ENCODE data around the gene FAM83G. TPM values are rescaled to one million over a fixed set of nuclear protein-coding genes. Genes with fewer than 3 reads are reported as not detected.
A peak's percentile ranks its signal among the peaks of the same experiment; 100 is the strongest.

The FAM83G gene
- total and polyA plus RNA-seq, 2 experiments from 2014 or later: 7.6 to 44.5 TPM

GRCh38 chr17:18921485-18921884 lies 83.1 kb downstream of the FAM83G start:
- H4K20me1 ChIP-seq (replicated peaks; ENCODE audit: insufficient read depth): no peaks in the 10 kb centered on the region; the same call in none of the 2 replicates
- no peaks in the 10 kb centered on the region for H3K27me3 ChIP-seq (ENCODE audit: insufficient read depth)
- H3F3A ChIP-seq (replicated peaks; ENCODE audit: low read depth): no peaks in the 10 kb centered on the region
- H2AFZ ChIP-seq: no peak overlapping the region
- no peak overlapping the region for H3K4me3 ChIP-seq
- H3K79me2 ChIP-seq (replicated peaks; ENCODE audit: insufficient read depth): peaks cover 31% of the 10 kb centered on the region
- H3K4me1 Mint-ChIP-seq: peaks cover 5% of the 10 kb centered on the region; the same call in 2 of the 3 replicates
- DNase-seq (ENCODE audit: low spot score) (no peak), ATAC-seq (no peak)
- no peaks in the 10 kb centered on the region for H3K27me3 Mint-ChIP-seq (ENCODE audit: insufficient read depth, low read depth, poor library complexity)
- H3K27ac ChIP-seq (ENCODE audit: low read depth): peak overlapping the region; percentile 61; the same call in 1 of the 2 replicates
- H3K9me3 Mint-ChIP-seq: no peaks in the 10 kb centered on the region
- H3K9me2 ChIP-seq (ENCODE audit: insufficient read depth): no peaks in the 10 kb centered on the region
- no peak overlapping the region for H3K27ac Mint-ChIP-seq
- peaks cover 6% of the 10 kb centered on the region; the same call in 1 of the 2 replicates for H3K4me1 ChIP-seq (ENCODE audit: insufficient read depth)
- H3K36me3 ChIP-seq (ENCODE audit: insufficient read depth): no peaks in the 10 kb centered on the region; the same call in 1 of the 2 replicates
- H3K4me3 Mint-ChIP-seq: no peak overlapping the region
- H3K4me2 ChIP-seq: no peak overlapping the region
- H3K36me3 Mint-ChIP-seq (ENCODE audit: low read depth): peaks cover 35% of the 10 kb centered on the region
- no peak for TF ChIP-seq CREB1 (CRISPR knock-in tag; IDR thresholded peaks at IDR 0.05; ENCODE audit: low read depth)
- TF ChIP-seq JUNB (IDR thresholded peaks at IDR 0.05; ENCODE audit: unreplicated experiment): no peak
- TF ChIP-seq POLR2AphosphoS5 (IDR thresholded peaks at IDR 0.05; ENCODE audit: low read depth): no peak
- TF ChIP-seq REST (IDR thresholded peaks at IDR 0.05; ENCODE audit: unreplicated experiment): no peak
- TF ChIP-seq EZH2phosphoT487 (IDR thresholded peaks at IDR 0.05; ENCODE audit: unreplicated experiment): no peak
- TF ChIP-seq CTCF (conservative IDR thresholded peaks at IDR 0.05; ENCODE audit: low read depth in 2 of 2): no peak
- TF ChIP-seq, protein P1, sequence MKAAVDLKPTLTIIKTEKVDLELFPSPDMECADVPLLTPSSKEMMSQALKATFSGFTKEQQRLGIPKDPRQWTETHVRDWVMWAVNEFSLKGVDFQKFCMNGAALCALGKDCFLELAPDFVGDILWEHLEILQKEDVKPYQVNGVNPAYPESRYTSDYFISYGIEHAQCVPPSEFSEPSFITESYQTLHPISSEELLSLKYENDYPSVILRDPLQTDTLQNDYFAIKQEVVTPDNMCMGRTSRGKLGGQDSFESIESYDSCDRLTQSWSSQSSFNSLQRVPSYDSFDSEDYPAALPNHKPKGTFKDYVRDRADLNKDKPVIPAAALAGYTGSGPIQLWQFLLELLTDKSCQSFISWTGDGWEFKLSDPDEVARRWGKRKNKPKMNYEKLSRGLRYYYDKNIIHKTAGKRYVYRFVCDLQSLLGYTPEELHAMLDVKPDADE (IDR thresholded peaks at IDR 0.05): no peak
- TF ChIP-seq, protein P2, sequence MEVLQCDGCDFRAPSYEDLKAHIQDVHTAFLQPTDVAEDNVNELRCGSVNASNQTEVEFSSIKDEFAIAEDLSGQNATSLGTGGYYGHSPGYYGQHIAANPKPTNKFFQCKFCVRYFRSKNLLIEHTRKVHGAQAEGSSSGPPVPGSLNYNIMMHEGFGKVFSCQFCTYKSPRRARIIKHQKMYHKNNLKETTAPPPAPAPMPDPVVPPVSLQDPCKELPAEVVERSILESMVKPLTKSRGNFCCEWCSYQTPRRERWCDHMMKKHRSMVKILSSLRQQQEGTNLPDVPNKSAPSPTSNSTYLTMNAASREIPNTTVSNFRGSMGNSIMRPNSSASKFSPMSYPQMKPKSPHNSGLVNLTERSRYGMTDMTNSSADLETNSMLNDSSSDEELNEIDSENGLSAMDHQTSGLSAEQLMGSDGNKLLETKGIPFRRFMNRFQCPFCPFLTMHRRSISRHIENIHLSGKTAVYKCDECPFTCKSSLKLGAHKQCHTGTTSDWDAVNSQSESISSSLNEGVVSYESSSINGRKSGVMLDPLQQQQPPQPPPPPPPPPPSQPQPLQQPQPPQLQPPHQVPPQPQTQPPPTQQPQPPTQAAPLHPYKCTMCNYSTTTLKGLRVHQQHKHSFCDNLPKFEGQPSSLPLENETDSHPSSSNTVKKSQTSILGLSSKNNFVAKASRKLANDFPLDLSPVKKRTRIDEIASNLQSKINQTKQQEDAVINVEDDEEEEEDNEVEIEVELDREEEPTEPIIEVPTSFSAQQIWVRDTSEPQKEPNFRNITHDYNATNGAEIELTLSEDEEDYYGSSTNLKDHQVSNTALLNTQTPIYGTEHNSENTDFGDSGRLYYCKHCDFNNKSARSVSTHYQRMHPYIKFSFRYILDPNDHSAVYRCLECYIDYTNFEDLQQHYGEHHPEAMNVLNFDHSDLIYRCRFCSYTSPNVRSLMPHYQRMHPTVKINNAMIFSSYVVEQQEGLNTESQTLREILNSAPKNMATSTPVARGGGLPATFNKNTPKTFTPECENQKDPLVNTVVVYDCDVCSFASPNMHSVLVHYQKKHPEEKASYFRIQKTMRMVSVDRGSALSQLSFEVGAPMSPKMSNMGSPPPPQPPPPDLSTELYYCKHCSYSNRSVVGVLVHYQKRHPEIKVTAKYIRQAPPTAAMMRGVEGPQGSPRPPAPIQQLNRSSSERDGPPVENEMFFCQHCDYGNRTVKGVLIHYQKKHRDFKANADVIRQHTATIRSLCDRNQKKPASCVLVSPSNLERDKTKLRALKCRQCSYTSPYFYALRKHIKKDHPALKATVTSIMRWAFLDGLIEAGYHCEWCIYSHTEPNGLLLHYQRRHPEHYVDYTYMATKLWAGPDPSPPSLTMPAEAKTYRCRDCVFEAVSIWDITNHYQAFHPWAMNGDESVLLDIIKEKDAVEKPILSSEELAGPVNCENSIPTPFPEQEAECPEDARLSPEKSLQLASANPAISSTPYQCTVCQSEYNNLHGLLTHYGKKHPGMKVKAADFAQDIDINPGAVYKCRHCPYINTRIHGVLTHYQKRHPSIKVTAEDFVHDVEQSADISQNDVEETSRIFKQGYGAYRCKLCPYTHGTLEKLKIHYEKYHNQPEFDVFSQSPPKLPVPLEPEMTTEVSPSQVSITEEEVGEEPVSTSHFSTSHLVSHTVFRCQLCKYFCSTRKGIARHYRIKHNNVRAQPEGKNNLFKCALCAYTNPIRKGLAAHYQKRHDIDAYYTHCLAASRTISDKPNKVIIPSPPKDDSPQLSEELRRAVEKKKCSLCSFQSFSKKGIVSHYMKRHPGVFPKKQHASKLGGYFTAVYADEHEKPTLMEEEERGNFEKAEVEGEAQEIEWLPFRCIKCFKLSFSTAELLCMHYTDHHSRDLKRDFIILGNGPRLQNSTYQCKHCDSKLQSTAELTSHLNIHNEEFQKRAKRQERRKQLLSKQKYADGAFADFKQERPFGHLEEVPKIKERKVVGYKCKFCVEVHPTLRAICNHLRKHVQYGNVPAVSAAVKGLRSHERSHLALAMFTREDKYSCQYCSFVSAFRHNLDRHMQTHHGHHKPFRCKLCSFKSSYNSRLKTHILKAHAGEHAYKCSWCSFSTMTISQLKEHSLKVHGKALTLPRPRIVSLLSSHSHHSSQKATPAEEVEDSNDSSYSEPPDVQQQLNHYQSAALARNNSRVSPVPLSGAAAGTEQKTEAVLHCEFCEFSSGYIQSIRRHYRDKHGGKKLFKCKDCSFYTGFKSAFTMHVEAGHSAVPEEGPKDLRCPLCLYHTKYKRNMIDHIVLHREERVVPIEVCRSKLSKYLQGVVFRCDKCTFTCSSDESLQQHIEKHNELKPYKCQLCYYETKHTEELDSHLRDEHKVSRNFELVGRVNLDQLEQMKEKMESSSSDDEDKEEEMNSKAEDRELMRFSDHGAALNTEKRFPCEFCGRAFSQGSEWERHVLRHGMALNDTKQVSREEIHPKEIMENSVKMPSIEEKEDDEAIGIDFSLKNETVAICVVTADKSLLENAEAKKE (CRISPR knock-in tag; IDR thresholded peaks at IDR 0.05): no peak
- TF ChIP-seq ZNF114 (CRISPR knock-in tag; IDR thresholded peaks at IDR 0.05): no peak
- TF ChIP-seq ZNF331 (CRISPR knock-in tag; IDR thresholded peaks at IDR 0.05; ENCODE audit: low read depth): no peak
- no peak for TF ChIP-seq NANOG (IDR thresholded peaks at IDR 0.05; ENCODE audit: borderline replicate concordance)
- no peak for TF ChIP-seq STAT1 (IDR thresholded peaks at IDR 0.05; ENCODE audit: unreplicated experiment)
- no peak for TF ChIP-seq EZH2 (IDR thresholded peaks at IDR 0.05; ENCODE audit: low read depth, unreplicated experiment)
